RKO (cell line): ENCODE results near the gene CST11.

ENCODE experiments used
- DNase-seq: peaks from one replicate; pipeline ENCODE4 v3.0.0-alpha.2; 2016; ENCODE audit warnings: low spot score

Gene CST11

GRCh38 chr20:23453549-23454543, 1.2 kb upstream of the CST11 start:
- no peak for DNase-seq

- DNase-seq, result no peak
Measured at GRCh38 chr20:23451956-23452487, 654 bp downstream of the CST11 start.

GRCh38 chr20:23450877-23451276, 1.8 kb downstream of the CST11 start:
- no peak for DNase-seq

GRCh38 chr20:23449421-23449820, 3.3 kb downstream of the CST11 start:
- DNase-seq, result no peak

- no peak for DNase-seq
Measured at GRCh38 chr20:23448167-23448566, 4.5 kb downstream of the CST11 start.

GRCh38 chr20:23446505-23446904, 6.2 kb downstream of the CST11 start:
- DNase-seq, result peak; percentile 23

GRCh38 chr20:23445596-23446217, 7.0 kb downstream of the CST11 start:
- peak; percentile 89 for DNase-seq

- no peak for DNase-seq
Measured at GRCh38 chr20:23444859-23445258, 7.8 kb downstream of the CST11 start.

GRCh38 chr20:23442436-23442835, 10.2 kb downstream of the CST11 start:
- DNase-seq, result no peak

- DNase-seq, result peak; percentile 80
Measured at GRCh38 chr20:23441850-23442313, 10.8 kb downstream of the CST11 start.

- DNase-seq, result no peak
Measured at GRCh38 chr20:23440004-23440403, 12.7 kb downstream of the CST11 start.

- no peak for DNase-seq
Measured at GRCh38 chr20:23438661-23439060, 14.0 kb downstream of the CST11 start.

- DNase-seq, result no peak
Measured at GRCh38 chr20:23437126-23437899, 15.4 kb downstream of the CST11 start.

GRCh38 chr20:23436681-23437080, 16.0 kb downstream of the CST11 start:
- DNase-seq, result no peak

GRCh38 chr20:23435626-23436539, 16.8 kb downstream of the CST11 start:
- DNase-seq, result no peak

GRCh38 chr20:23434521-23435313, 18.0 kb downstream of the CST11 start:
- no peak for DNase-seq

GRCh38 chr20:23433628-23434027, 19.0 kb downstream of the CST11 start:
- DNase-seq, result no peak

GRCh38 chr20:23425129-23425528, 27.5 kb downstream of the CST11 start:
- DNase-seq, result no peak

GRCh38 chr20:23420943-23421931, 31.4 kb downstream of the CST11 start, which contains the start of gene NAPB:
NAPB (minus strand) TSS chr20:23421488; CDS start chr20:23421402, 86 bp downstream.
- peak; percentile 95 for DNase-seq
